NOMO-1 treated with DMSO at 0.1 percent for 48 hours (cell line): Measurements from ENCODE around the gene RASGRF1.

Experiments
- DNase-seq: peaks from one replicate; lab custom pipeline; 2025; ENCODE audit not compliant: unreplicated experiment; lab: John Stamatoyannopoulos, UW

Gene RASGRF1

GRCh38 chr15:78990278-78990677 is 100.3 kb downstream of the RASGRF1 start:
- DNase-seq, result no peak

- no peak for DNase-seq
Measured at GRCh38 chr15:78989701-78990240, 100.8 kb downstream of the RASGRF1 start.

GRCh38 chr15:78988361-78988911 is 102.1 kb downstream of the RASGRF1 start:
- peak; percentile 81 for DNase-seq

- no peak for DNase-seq
Measured at GRCh38 chr15:78987556-78988360, 102.8 kb downstream of the RASGRF1 start.

GRCh38 chr15:78985859-78986475 is 104.6 kb downstream of the RASGRF1 start:
- DNase-seq, result no peak

GRCh38 chr15:78984041-78984440 is 106.5 kb downstream of the RASGRF1 start:
- no peak for DNase-seq

GRCh38 chr15:78983146-78983918 is 107.2 kb downstream of the RASGRF1 start:
- no peak for DNase-seq

GRCh38 chr15:78982736-78983135 is 107.8 kb downstream of the RASGRF1 start:
- DNase-seq, result no peak

- DNase-seq, result no peak
Measured at GRCh38 chr15:78981532-78982313, 108.9 kb downstream of the RASGRF1 start.

- DNase-seq, result no peak
Measured at GRCh38 chr15:78979456-78980320, 110.9 kb downstream of the RASGRF1 start.

GRCh38 chr15:78978601-78979179 is 111.9 kb downstream of the RASGRF1 start:
- no peak for DNase-seq

- no peak for DNase-seq
Measured at GRCh38 chr15:78977591-78978347, 112.8 kb downstream of the RASGRF1 start.

GRCh38 chr15:78977091-78977571 is 113.4 kb downstream of the RASGRF1 start:
- peak; percentile 32 for DNase-seq

- DNase-seq, result no peak
Measured at GRCh38 chr15:78976691-78977090, 113.9 kb downstream of the RASGRF1 start.

GRCh38 chr15:78974272-78974918 is 116.2 kb downstream of the RASGRF1 start:
- DNase-seq, result no peak

GRCh38 chr15:78969687-78970349 is 120.8 kb downstream of the RASGRF1 start:
- no peak for DNase-seq
